GM12864 (cell line): ENCODE data around the gene FAM83D.

ENCODE experiments used
- DNase-seq: peaks from one replicate; pipeline ENCODE4 v3.0.0-alpha.2; 2011; ENCODE audit warnings: low read depth
- H3K4me3 ChIP-seq: 2 replicates; pipeline ENCODE4 v1.5.1; 2011; ENCODE audit warnings: mild to moderate bottlenecking, low read depth, low read length, control low read depth
- TF ChIP-seq, protein P1 (sequence below): IDR thresholded peaks from 2 replicates; pipeline ENCODE4 v1.5.1; 2011; ENCODE audit warnings: low read depth, mild to moderate bottlenecking, moderate library complexity, low read length, control low read depth, inconsistent platforms; ENCODE audit errors: missing control alignments

The FAM83D gene

DNA sequence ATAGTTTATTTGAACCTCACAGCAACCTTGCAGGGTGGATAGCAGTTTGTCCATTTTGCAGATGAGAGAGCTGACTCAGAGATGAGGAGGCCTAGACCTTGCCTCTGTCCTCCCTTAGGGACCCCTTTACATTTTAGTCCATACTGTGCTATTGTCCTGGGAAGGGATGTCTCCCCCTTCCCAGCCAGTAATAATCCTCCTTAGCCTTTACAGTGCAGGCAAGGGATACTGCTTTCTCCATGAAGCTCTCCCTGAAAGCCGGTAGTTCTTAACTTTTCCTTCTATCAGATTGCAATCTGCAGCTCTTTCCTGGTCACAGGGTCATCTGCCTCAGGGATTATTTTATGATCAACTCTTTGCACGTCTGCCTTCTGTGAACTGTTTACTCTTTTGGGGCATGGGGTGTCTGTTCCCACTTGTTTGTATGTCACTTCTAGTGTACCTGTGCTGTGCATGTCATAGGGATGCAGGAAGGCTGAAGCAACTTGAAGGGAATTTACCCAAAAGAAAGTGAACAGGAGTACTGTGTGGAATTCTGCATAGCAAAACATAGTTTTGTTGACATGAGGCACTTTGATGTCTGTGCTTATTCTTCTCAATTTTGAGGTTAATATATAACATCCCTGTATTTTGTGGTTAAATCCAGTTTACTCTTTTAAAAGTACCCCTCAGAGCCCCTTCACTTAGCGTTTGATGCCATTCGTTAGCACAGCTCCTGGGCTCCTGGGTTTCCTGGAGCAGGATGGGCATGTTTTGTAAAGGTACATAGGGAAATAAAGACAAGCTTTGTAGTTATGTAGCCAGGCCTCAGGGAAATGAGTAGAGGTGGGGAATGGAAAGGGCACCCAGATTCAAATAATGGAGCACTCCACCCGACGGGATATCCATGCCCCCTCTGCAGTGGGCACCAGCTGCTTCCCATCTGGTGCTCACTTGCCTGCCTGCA is 74.0 kb downstream of the FAM83D start:
- TF ChIP-seq, protein P1, sequence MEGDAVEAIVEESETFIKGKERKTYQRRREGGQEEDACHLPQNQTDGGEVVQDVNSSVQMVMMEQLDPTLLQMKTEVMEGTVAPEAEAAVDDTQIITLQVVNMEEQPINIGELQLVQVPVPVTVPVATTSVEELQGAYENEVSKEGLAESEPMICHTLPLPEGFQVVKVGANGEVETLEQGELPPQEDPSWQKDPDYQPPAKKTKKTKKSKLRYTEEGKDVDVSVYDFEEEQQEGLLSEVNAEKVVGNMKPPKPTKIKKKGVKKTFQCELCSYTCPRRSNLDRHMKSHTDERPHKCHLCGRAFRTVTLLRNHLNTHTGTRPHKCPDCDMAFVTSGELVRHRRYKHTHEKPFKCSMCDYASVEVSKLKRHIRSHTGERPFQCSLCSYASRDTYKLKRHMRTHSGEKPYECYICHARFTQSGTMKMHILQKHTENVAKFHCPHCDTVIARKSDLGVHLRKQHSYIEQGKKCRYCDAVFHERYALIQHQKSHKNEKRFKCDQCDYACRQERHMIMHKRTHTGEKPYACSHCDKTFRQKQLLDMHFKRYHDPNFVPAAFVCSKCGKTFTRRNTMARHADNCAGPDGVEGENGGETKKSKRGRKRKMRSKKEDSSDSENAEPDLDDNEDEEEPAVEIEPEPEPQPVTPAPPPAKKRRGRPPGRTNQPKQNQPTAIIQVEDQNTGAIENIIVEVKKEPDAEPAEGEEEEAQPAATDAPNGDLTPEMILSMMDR = no peak
- H3K4me3 ChIP-seq = no peak overlapping the region
- DNase-seq = no peak
